DOHH2 (cell line): ENCODE data around the gene NELFA.

Experiments used
- EZH2phosphoT487 ChIP-seq: fragments of 200-600 bp; sonication (generic); IDR thresholded peaks from 2 replicates; pipeline ENCODE4 v1.6.1; 2017; ENCODE audit warnings: borderline replicate concordance, mild to moderate bottlenecking, antibody characterized with exemption, low read length, moderate library complexity, mixed read lengths
- TF ChIP-seq, protein P1 (sequence below): fragments of 200-600 bp; sonication (generic); IDR thresholded peaks from one replicate; pipeline ENCODE4 v1.5.1; 2014; ENCODE audit warnings: antibody characterized with exemption, mild to moderate bottlenecking, low read depth, low read length; ENCODE audit not compliant: poor library complexity, severe bottlenecking

DNA sequence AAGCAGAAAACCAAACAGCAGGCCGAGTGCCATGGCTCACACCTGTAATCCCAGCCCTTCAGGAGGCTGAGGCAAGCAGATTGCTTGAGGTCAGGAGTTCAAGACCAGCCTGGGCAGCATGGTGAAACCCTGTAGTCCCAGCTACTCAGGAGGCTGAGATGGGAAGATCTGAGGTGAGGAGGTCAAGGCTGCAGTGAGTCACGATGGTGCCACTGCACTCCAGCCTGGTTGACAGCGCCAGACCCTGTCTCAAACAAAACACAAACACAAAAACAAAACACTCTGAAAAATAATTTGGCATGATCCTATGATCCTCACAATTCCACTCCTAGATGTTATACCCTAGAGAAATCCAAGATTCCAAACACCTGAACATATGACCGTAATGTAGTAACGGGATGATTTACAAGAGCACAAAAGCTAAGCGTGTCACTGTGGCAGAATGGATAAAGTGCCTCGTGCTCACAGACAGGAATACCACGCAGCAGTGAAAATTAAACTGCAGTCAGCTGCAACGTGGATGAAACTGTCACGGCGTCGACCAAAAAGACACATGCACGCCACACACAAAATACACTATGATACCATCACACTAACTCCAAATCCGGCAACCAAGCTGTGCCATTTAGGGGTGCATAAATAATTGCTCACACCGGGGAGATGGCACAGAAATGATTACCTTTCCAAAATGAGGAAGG lies 1.7 kb downstream of the NELFA start:
- TF ChIP-seq, protein P1, sequence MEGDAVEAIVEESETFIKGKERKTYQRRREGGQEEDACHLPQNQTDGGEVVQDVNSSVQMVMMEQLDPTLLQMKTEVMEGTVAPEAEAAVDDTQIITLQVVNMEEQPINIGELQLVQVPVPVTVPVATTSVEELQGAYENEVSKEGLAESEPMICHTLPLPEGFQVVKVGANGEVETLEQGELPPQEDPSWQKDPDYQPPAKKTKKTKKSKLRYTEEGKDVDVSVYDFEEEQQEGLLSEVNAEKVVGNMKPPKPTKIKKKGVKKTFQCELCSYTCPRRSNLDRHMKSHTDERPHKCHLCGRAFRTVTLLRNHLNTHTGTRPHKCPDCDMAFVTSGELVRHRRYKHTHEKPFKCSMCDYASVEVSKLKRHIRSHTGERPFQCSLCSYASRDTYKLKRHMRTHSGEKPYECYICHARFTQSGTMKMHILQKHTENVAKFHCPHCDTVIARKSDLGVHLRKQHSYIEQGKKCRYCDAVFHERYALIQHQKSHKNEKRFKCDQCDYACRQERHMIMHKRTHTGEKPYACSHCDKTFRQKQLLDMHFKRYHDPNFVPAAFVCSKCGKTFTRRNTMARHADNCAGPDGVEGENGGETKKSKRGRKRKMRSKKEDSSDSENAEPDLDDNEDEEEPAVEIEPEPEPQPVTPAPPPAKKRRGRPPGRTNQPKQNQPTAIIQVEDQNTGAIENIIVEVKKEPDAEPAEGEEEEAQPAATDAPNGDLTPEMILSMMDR: no peak
- no peak for TF ChIP-seq EZH2phosphoT487
